Pancreas (tissue), 10 donors: Measurements from ENCODE around the gene STPG4. TPM values are rescaled to one million over a fixed set of nuclear protein-coding genes. Genes with fewer than 3 reads are reported as not detected.

ENCODE experiments used
- ATAC-seq, 4 donors: fragments of 200-7000 bp; cut with Tn5 transposase; one replicate each; pipeline versions ENCODE4 v1.8.0 to v1.9.1; 2020; ENCODE audit warnings: mild to moderate bottlenecking in 4 of 4, moderate library complexity in 4 of 4
- DNase-seq, 6 donors: peaks; one replicate each; pipeline ENCODE4 v3.0.0-alpha.2; 2020
- FAIRE-seq: peaks from 2 replicates; lab custom pipeline; 2012; peaks lifted over from hg19 to GRCh38; lab: Jason Lieb, UNC
- H3K27ac ChIP-seq, 4 donors: fragments of 200-600 bp; sonication (generic); 1 replicate in 3 of 4; 2 replicates in 1 of 4; pipeline versions ENCODE4 v1.5.0 to v1.8.0; 2020
- H3K27me3 ChIP-seq, 4 donors: fragments of 200-600 bp; one replicate each; pipeline ENCODE4 v1.8.0; 2021
- H3K36me3 ChIP-seq, 3 donors: fragments of 200-600 bp; sonication (generic) in 1 of 3; one replicate each; pipeline versions ENCODE4 v1.5.0 to v1.8.0; 2020 to 2021
- H3K4me1 ChIP-seq, 3 donors: fragments of 200-600 bp; one replicate each; pipeline ENCODE4 v1.8.0; 2021
- H3K4me3 ChIP-seq, 4 donors: fragments of 200-600 bp; sonication (generic) in 2 of 4; one replicate each; pipeline versions ENCODE4 v1.5.0 to v1.8.0; 2020 to 2021
- H3K9me3 ChIP-seq, 4 donors: fragments of 200-600 bp; one replicate each; pipeline ENCODE4 v1.8.0; 2021
- WGBS, 2 donors: extraction: QIAGEN DNeasy Blood & Tissue Kit; methylation state at CpG; one replicate each; pipeline ENCODE4 v1.1.7; 2013; 5-methylcytosine and 5-hydroxymethylcytosine counted together
- intact Hi-C, 3 donors: fragments of 100-400 bp; cut with DNase I; formaldehyde crosslinking; loops; one replicate each; pipeline versions ENCODE4 v1.11.1 to v1.14.2; 2022
- polyA plus RNA-seq, 2 donors: library from polyadenylated mRNA; stranded (reverse); fragments of 200-250 nt; gene quantifications; one replicate each; pipeline ENCODE4 v1.2.3, GENCODE V29; 2013
- total RNA-seq, 6 donors: library from RNA; stranded (reverse); fragmentation: NEBNext Ultra II Directional in 4 of 6; extraction: Animal tissue kit (Norgen Biotek cat#: 25700) in 4 of 6; gene quantifications; one replicate each; pipeline versions ENCODE4 v1.2.1 to v1.2.4, GENCODE V29; 2021 to 2023
- TF ChIP-seq, protein P1 (sequence below), 4 donors: fragments of 200-600 bp; sonication (generic) in 3 of 4; IDR thresholded peaks; one replicate each; pipeline versions ENCODE4 v1.5.0 to v1.8.0; 2021; ENCODE audit warnings: antibody characterized with exemption in 4 of 4
- donor health status: healthy with polysubstance abuse.
- donor health status: DM: no; HTN: no; CAD: no; lungs with moderate emphysema.
- donor health status: DM: no; HTN: no; CAD: no.
- donor health status: control.
- donor health status: control.
- donor health status: Bipolar disorder and iron deficiency.
- donor health status: DM: yes; HTN: yes; CAD: no.
- donor health status: DM: no; HTN: no; CAD: no.
- donor health status: DM: no; HTN: no; CAD: no.
- donor health status: DM: yes; HTN: yes; CAD: no.

STPG4 gene
- total and polyA plus RNA-seq, 8 donors: not detected

DNA sequence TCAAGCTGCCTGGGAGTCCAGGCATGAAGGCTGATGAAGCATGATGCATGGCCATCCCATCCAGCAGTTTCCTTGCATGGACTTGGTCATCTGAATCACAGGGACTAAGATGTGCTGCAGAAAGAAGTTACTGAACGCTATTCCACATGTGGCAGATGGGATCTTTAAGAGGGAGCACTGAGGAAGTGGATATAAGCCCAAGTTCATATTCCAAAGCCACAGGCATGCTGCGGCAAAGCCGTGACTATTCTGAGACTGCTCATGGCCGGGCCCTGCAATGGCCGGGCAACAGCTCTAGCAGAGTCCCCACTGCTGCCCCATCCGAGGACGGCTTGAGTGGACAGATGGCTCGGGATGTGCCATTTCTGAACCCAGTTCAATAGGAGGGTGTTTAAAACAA lies 61.5 kb downstream of the STPG4 start:
- intact Hi-C loops: no loop called here
- no peaks in the 10 kb centered on the region for H3K4me1 ChIP-seq
- FAIRE-seq (no peak), DNase-seq (no peak), ATAC-seq (no peak)
- no peaks in the 10 kb centered on the region for H3K36me3 ChIP-seq
- H3K27ac ChIP-seq: no peak overlapping the region
- H3K4me3 ChIP-seq: no peak overlapping the region
- no peaks in the 10 kb centered on the region for H3K27me3 ChIP-seq
- WGBS, 2 donors: 91 to 94% methylated on average over 8 of the region's 8 CpGs
- no peaks in the 10 kb centered on the region for H3K9me3 ChIP-seq
- TF ChIP-seq, protein P1, sequence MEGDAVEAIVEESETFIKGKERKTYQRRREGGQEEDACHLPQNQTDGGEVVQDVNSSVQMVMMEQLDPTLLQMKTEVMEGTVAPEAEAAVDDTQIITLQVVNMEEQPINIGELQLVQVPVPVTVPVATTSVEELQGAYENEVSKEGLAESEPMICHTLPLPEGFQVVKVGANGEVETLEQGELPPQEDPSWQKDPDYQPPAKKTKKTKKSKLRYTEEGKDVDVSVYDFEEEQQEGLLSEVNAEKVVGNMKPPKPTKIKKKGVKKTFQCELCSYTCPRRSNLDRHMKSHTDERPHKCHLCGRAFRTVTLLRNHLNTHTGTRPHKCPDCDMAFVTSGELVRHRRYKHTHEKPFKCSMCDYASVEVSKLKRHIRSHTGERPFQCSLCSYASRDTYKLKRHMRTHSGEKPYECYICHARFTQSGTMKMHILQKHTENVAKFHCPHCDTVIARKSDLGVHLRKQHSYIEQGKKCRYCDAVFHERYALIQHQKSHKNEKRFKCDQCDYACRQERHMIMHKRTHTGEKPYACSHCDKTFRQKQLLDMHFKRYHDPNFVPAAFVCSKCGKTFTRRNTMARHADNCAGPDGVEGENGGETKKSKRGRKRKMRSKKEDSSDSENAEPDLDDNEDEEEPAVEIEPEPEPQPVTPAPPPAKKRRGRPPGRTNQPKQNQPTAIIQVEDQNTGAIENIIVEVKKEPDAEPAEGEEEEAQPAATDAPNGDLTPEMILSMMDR (IDR thresholded peaks at IDR 0.05): no peak

DNA sequence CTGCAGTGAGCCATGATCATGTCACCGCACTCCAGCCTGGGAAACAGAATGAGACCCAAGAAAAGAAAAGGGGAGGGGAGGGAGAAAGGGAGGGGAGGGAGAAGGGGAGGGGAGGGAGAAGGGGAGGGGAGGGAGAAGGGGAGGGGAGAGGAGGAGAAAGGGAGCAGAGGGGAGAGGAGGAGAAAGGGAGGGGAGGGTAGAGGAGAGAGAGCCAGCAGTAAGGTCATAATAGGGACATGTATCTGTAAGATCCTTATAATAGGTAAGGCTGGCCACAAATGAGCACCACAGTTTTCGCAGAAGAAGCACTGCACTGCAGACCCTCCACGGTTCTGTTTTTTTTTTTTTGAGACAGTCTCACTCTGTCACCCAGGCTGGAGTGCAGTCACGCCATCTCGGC lies 62.6 kb downstream of the STPG4 start:
- Histone ChIP-seq H3K9me3 (no peaks in the 10 kb centered on the region), H3K36me3 (no peaks in the 10 kb centered on the region), H3K4me3 (no peak overlapping the region), H3K4me1 (no peaks in the 10 kb centered on the region), H3K27me3 (no peaks in the 10 kb centered on the region), H3K27ac (no peak overlapping the region)
- FAIRE-seq (no peak), ATAC-seq (no peak), DNase-seq (no peak)
- TF ChIP-seq, protein P1 (IDR thresholded peaks at IDR 0.05): no peak
- intact Hi-C loops: no loop called here
- WGBS, 2 donors: 89 to 92% methylated on average over 5 of the region's 5 CpGs

DNA sequence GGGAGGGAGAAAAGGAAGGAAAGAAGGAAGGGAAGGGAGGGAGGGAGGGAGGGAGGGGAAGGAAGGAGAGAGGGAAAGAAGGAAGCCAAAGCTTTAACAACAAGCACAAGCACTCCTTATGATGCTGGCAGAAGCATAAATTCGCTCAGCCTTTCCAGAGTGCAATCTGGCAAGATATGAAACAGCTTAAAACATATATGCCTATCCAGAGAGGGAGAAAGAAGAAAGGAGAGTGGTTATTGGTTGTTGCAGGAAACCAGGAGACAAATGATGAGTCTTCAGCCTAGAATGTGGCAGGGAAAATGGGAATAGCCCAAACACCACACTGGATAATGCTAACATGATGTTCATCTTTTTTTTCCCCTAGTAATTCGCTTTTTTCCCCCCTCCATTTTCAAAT lies 64.0 kb downstream of the STPG4 start:
- 70 to 86% methylated on average over 2 of the region's 2 CpGs for WGBS, 2 donors
- H3K27me3 ChIP-seq: no peaks in the 10 kb centered on the region

DNA sequence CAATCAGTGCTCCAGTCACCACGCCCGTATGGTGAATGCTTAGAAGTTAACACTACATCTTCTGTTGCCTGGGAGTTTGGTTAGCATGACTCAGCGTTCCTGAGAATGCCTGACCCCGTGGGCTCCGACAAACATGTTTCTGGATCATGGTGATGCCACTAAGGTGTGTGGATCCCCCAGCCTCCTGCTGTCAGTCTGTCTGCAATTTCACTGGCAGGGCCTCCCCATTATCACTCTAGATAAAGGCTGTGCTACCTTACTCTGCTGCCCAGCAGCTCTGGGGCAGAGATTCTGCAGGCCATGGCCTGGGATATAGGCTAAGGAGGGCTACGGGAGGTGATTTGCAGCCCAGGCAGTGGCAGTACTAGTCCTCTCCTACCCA lies 66.0 kb downstream of the STPG4 start:
- Histone ChIP-seq H3K27me3 (no peaks in the 10 kb centered on the region), H3K4me3 (no peak overlapping the region), H3K27ac (no peak overlapping the region), H3K36me3 (no peaks in the 10 kb centered on the region), H3K9me3 (no peaks in the 10 kb centered on the region), H3K4me1 (no peaks in the 10 kb centered on the region)
- TF ChIP-seq, protein P1 (IDR thresholded peaks at IDR 0.05): no peak
- DNase-seq: no peak
- no peak for FAIRE-seq
- peak in 1 of 4 donors; percentile 26 for ATAC-seq
- WGBS, 2 donors: 73 to 74% methylated on average over 6 of the region's 6 CpGs
- intact Hi-C loops: no loop called here

More for the DNA sequence above, 64.0 kb downstream of the STPG4 start:
- Histone ChIP-seq H3K9me3 (no peaks in the 10 kb centered on the region), H3K4me3 (no peak overlapping the region), H3K27ac (no peak overlapping the region), H3K4me1 (no peaks in the 10 kb centered on the region), H3K36me3 (no peaks in the 10 kb centered on the region)
- no peak for FAIRE-seq
- ATAC-seq: no peak
- intact Hi-C loops: no loop called here
- DNase-seq: no peak
- TF ChIP-seq, protein P1 (IDR thresholded peaks at IDR 0.05): no peak

DNA sequence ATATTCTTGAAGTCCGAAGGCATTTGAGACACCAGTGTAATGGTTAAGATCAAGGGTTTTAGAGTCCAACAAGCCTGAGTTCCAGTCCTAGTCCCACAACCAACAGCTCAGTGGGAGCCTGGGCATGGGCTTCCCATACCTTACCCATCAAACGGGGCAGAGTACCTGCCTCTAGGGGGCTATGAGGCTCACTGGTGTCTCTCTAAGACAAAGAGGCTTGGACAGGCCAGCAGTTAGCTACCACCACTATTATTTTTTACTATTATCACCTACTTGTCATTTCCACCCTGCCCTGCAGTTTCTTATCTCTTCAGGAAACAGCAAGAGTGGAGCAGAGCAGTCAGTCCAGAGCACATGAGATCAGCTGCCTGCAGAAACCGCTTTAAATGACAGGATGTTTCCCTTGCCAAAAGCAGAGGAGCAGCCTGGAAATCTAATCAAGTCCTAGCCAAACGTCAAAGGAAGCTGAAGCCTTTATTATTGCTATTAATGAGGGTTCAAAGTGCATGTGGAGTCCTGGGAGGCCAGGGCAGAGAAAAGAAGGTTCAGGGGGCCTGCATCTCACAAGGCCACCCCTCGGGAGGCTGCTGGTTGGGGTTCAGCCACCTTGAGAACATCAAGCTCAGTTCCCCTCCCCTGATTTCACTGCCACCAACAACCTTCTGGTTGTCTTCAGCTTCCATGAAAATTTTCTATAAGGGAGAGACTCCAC lies 66.6 kb downstream of the STPG4 start:
- WGBS, 2 donors: 48 to 58% methylated on average over 5 of the region's 5 CpGs
- no peaks in the 10 kb centered on the region for H3K27me3 ChIP-seq
- intact Hi-C loops: no loop called here
- no peak for FAIRE-seq
- H3K27ac ChIP-seq: peak overlapping the region in 1 of 4 donors; percentile 44
- H3K9me3 ChIP-seq: no peaks in the 10 kb centered on the region
- no peaks in the 10 kb centered on the region for H3K36me3 ChIP-seq
- no peak for DNase-seq
- H3K4me1 ChIP-seq: no peaks in the 10 kb centered on the region
- ATAC-seq: peak in 3 of 4 donors; percentile 49 to 61 (median 53)
- H3K4me3 ChIP-seq: no peak overlapping the region
- TF ChIP-seq, protein P1 (IDR thresholded peaks at IDR 0.05): no peak
